IPS-NIHi7 (cell line): ENCODE measurements around the gene CD48.
"Not testable (repeated sequence)": the region's sequence is repeated elsewhere in the genome, so short reads cannot be mapped to it uniquely, and the experiment has no call there.

ENCODE experiments used
- DNase-seq: peaks from one replicate; pipeline ENCODE4 v3.0.0; 2012; ENCODE audit warnings: mixed read lengths; ENCODE audit errors: extremely low spot score

CD48 gene

GRCh38 chr1:160652924-160653619 is 58.5 kb downstream of the CD48 start:
- DNase-seq: no peak

GRCh38 chr1:160652065-160652641 is 59.5 kb downstream of the CD48 start:
- DNase-seq: not testable (repeated sequence)

- no peak for DNase-seq
These were observed 60.1 kb downstream of the CD48 start for GRCh38 chr1:160651433-160652064.

- no peak for DNase-seq
These were observed 64.3 kb downstream of the CD48 start for GRCh38 chr1:160647329-160647720.

- no peak for DNase-seq
These were observed 64.8 kb downstream of the CD48 start, which contains the start of gene SLAMF1 for GRCh38 chr1:160646711-160647328. Gene SLAMF1 (minus strand): TSS chr1:160647044. CDS start chr1:160646945, 99 bp downstream.

GRCh38 chr1:160646180-160646579 is 65.4 kb downstream of the CD48 start:
- no peak for DNase-seq

- no peak for DNase-seq
These were observed 66.1 kb downstream of the CD48 start for GRCh38 chr1:160645386-160646130.

GRCh38 chr1:160644399-160644798 is 67.2 kb downstream of the CD48 start:
- no peak for DNase-seq

- no peak for DNase-seq
These were observed 68.5 kb downstream of the CD48 start for GRCh38 chr1:160643138-160643537.

GRCh38 chr1:160642281-160642644 is 69.4 kb downstream of the CD48 start:
- no peak for DNase-seq

GRCh38 chr1:160641323-160642280 is 70.0 kb downstream of the CD48 start:
- DNase-seq: no peak

- DNase-seq: no peak
These were observed 71.1 kb downstream of the CD48 start for GRCh38 chr1:160640359-160641123.

GRCh38 chr1:160639652-160640051 is 72.0 kb downstream of the CD48 start:
- DNase-seq: no peak

- no peak for DNase-seq
These were observed 72.7 kb downstream of the CD48 start for GRCh38 chr1:160638926-160639325.

GRCh38 chr1:160638540-160638857 is 73.1 kb downstream of the CD48 start:
- DNase-seq: no peak

GRCh38 chr1:160637821-160638539 is 73.6 kb downstream of the CD48 start:
- DNase-seq: no peak

GRCh38 chr1:160637065-160637464 is 74.6 kb downstream of the CD48 start:
- no peak for DNase-seq

GRCh38 chr1:160636547-160636946 is 75.1 kb downstream of the CD48 start:
- DNase-seq: no peak

- peak; percentile 27 for DNase-seq
These were observed 75.5 kb downstream of the CD48 start for GRCh38 chr1:160636076-160636475.
